HL-60 (cell line): Measurements from ENCODE around the gene GPN1.

ENCODE experiments used
- GABPA ChIP-seq: IDR thresholded peaks from 2 replicates; pipeline ENCODE4 v1.6.1; 2012; ENCODE audit warnings: low read depth
- POLR2AphosphoS5 ChIP-seq: IDR thresholded peaks from 2 replicates; pipeline ENCODE4 v1.6.1; 2012; ENCODE audit warnings: low read depth
- SPI1 ChIP-seq: IDR thresholded peaks from 2 replicates; pipeline ENCODE4 v1.6.1; 2012; ENCODE audit warnings: low read depth, mild to moderate bottlenecking, borderline replicate concordance
- TF ChIP-seq, protein P1 (sequence below): IDR thresholded peaks from one replicate; pipeline ENCODE4 v1.5.1; 2011; ENCODE audit warnings: low read length, control low read depth, inconsistent platforms; ENCODE audit not compliant: insufficient read depth
- TF ChIP-seq, protein P2 (sequence below): IDR thresholded peaks from 2 replicates; pipeline ENCODE4 v1.6.1; 2012; ENCODE audit warnings: low read depth; ENCODE audit not compliant: insufficient replicate concordance

DNA sequence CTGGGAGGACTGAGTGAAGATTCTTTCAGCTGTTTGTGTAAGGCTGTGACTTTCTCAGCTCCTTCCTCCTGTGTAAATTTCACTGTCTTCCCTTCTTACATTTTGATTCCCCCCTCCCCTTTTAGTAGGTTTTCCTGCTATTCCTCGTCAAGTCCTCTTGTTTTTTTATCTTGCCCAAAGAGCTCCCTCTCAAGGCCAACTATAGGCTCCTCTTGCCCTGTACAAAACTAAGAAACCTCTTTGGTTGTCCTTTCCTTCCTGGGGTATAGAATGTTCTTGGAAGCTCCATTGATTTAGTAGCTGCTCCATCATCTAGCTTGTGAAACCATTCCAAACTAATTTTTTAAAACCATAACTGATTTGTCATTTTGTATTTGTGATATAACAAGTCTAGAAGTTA lies 7.3 kb upstream of the GPN1 start:
- TF ChIP-seq, protein P1, sequence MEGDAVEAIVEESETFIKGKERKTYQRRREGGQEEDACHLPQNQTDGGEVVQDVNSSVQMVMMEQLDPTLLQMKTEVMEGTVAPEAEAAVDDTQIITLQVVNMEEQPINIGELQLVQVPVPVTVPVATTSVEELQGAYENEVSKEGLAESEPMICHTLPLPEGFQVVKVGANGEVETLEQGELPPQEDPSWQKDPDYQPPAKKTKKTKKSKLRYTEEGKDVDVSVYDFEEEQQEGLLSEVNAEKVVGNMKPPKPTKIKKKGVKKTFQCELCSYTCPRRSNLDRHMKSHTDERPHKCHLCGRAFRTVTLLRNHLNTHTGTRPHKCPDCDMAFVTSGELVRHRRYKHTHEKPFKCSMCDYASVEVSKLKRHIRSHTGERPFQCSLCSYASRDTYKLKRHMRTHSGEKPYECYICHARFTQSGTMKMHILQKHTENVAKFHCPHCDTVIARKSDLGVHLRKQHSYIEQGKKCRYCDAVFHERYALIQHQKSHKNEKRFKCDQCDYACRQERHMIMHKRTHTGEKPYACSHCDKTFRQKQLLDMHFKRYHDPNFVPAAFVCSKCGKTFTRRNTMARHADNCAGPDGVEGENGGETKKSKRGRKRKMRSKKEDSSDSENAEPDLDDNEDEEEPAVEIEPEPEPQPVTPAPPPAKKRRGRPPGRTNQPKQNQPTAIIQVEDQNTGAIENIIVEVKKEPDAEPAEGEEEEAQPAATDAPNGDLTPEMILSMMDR, result no peak
- TF ChIP-seq, protein P2, sequence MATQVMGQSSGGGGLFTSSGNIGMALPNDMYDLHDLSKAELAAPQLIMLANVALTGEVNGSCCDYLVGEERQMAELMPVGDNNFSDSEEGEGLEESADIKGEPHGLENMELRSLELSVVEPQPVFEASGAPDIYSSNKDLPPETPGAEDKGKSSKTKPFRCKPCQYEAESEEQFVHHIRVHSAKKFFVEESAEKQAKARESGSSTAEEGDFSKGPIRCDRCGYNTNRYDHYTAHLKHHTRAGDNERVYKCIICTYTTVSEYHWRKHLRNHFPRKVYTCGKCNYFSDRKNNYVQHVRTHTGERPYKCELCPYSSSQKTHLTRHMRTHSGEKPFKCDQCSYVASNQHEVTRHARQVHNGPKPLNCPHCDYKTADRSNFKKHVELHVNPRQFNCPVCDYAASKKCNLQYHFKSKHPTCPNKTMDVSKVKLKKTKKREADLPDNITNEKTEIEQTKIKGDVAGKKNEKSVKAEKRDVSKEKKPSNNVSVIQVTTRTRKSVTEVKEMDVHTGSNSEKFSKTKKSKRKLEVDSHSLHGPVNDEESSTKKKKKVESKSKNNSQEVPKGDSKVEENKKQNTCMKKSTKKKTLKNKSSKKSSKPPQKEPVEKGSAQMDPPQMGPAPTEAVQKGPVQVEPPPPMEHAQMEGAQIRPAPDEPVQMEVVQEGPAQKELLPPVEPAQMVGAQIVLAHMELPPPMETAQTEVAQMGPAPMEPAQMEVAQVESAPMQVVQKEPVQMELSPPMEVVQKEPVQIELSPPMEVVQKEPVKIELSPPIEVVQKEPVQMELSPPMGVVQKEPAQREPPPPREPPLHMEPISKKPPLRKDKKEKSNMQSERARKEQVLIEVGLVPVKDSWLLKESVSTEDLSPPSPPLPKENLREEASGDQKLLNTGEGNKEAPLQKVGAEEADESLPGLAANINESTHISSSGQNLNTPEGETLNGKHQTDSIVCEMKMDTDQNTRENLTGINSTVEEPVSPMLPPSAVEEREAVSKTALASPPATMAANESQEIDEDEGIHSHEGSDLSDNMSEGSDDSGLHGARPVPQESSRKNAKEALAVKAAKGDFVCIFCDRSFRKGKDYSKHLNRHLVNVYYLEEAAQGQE, result no peak
- no peak for TF ChIP-seq POLR2AphosphoS5
- no peak for TF ChIP-seq GABPA
- no peak for TF ChIP-seq SPI1
